Calu3 (cell line): ENCODE measurements around the gene GPC1. TPM values are rescaled to one million over a fixed set of nuclear protein-coding genes. Genes with fewer than 3 reads are reported as not detected.

Experiments used
- BruUV-seq: library from RNA; stranded (reverse); fragments of 400-500 nt; replicated peaks from 2 replicates; lab custom pipeline; 2021; lab: Mats Ljungman, UMichigan
- CTCF ChIA-PET: fragments of 300-600 bp; sonication (Branson Sonifier 250); formaldehyde crosslinking; loops from one replicate; lab custom pipeline; 2022; ENCODE audit warnings: antibody characterized with exemption; lab: Charles Lee
- DNase-seq: peaks from one replicate; pipeline ENCODE4 v3.0.0; 2022
- H3K27ac Mint-ChIP-seq: one replicate; pipeline ENCODE4 v1.8.0; 2022; ENCODE audit warnings: mixed read lengths; ENCODE audit not compliant: unreplicated experiment
- H3K27me3 Mint-ChIP-seq: one replicate; pipeline ENCODE4 v1.8.0; 2022; ENCODE audit warnings: mixed read lengths; ENCODE audit not compliant: unreplicated experiment
- H3K36me3 Mint-ChIP-seq: one replicate; pipeline ENCODE4 v1.8.0; 2022; ENCODE audit warnings: mild to moderate bottlenecking, moderate library complexity, mixed read lengths; ENCODE audit not compliant: insufficient read depth, unreplicated experiment
- H3K4me1 Mint-ChIP-seq: one replicate; pipeline ENCODE4 v1.8.0; 2022; ENCODE audit warnings: mild to moderate bottlenecking, low read depth, mixed read lengths; ENCODE audit not compliant: unreplicated experiment
- H3K4me3 Mint-ChIP-seq: one replicate; pipeline ENCODE4 v1.8.0; 2022; ENCODE audit warnings: mild to moderate bottlenecking, low read depth, moderate library complexity, mixed read lengths; ENCODE audit not compliant: unreplicated experiment
- H3K9me3 Mint-ChIP-seq: one replicate; pipeline ENCODE4 v1.8.0; 2022; ENCODE audit warnings: low read depth, mixed read lengths; ENCODE audit not compliant: unreplicated experiment
- intact Hi-C: fragments of 100-400 bp; cut with micrococcal nuclease; formaldehyde crosslinking; loops from one replicate; pipeline ENCODE4 v1.10.0; 2022; ENCODE audit not compliant: unreplicated experiment
- total RNA-seq: library from RNA; stranded (reverse); gene quantifications from 2 replicates; pipeline ENCODE4 v1.2.3, GENCODE V29; 2022
- TF ChIP-seq, protein P1 (sequence below): fragments of 200-600 bp; IDR thresholded peaks from one replicate; pipeline ENCODE4 v1.8.0; 2022; ENCODE audit warnings: antibody characterized with exemption; ENCODE audit not compliant: unreplicated experiment

Gene GPC1
- total RNA-seq, 1 experiment from 2014 or later, result 51.5 TPM

DNA sequence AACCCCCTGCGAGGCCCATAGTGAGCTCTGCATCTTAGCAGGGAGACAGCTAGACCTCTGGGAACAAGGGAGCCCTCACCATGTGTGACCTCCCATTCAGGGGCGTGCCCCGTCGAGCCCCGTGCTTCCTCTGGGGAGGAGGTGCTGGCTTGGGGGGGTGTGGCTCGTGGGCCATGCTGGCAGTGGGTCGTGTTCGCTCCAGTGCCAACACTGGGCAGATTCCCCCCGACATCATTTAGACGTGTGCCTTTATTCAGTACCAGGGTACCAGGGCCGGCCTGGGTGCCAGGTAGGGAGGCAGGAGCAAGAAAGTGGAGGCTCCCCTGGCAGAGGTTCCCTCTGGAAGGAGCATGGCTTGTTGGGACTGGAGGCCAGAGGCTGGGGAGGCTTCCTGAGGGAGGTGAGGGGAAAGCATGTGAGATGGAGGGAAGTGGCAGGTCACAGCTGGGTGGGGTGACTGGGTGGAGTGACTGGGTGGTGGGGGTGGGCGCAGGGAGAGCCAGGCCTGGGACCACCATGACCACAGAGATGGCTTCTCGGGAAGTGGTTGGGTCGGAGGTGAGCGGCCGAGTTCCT lies 15.2 kb downstream of the GPC1 start:
- H3K27me3 Mint-ChIP-seq, result peaks cover 17% of the 10 kb centered on the region
- intact Hi-C loops, result no loop called here
- DNase-seq, result no peak
- TF ChIP-seq, protein P1, sequence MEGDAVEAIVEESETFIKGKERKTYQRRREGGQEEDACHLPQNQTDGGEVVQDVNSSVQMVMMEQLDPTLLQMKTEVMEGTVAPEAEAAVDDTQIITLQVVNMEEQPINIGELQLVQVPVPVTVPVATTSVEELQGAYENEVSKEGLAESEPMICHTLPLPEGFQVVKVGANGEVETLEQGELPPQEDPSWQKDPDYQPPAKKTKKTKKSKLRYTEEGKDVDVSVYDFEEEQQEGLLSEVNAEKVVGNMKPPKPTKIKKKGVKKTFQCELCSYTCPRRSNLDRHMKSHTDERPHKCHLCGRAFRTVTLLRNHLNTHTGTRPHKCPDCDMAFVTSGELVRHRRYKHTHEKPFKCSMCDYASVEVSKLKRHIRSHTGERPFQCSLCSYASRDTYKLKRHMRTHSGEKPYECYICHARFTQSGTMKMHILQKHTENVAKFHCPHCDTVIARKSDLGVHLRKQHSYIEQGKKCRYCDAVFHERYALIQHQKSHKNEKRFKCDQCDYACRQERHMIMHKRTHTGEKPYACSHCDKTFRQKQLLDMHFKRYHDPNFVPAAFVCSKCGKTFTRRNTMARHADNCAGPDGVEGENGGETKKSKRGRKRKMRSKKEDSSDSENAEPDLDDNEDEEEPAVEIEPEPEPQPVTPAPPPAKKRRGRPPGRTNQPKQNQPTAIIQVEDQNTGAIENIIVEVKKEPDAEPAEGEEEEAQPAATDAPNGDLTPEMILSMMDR, result no peak
- H3K36me3 Mint-ChIP-seq, result peaks cover 28% of the 10 kb centered on the region
- no TSS peak for BruUV-seq
- H3K27ac Mint-ChIP-seq, result no peak overlapping the region
- peaks cover 23% of the 10 kb centered on the region for H3K4me1 Mint-ChIP-seq
- H3K4me3 Mint-ChIP-seq, result no peak overlapping the region
- H3K9me3 Mint-ChIP-seq, result no peaks in the 10 kb centered on the region
- CTCF ChIA-PET, result no interaction called here

DNA sequence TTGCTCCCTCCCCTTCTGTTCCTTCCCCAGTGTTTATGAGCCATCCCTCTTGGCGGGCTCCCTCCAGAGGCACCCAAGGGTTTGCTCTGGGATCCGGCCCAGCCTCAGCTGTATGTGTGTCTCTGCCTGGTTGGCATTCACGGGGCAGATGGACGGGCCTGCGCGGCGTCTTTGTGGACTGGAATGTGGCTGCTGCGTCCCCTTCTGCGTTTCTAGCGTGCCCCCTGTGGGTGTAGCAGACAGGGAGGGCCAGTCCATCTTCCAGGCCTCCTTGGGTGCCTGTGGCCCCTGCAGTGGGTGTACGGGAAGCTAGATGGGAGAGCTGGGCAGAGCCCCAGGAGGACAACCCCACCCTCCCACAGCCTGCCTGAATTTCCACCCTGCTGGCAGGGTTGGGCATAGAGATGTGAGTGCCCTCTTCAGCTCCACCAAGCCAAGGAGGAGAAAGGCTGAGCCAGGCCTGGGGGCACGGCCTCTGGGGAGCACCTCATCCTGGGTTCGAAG lies 15.7 kb downstream of the GPC1 start:
- peaks cover 23% of the 10 kb centered on the region for H3K4me1 Mint-ChIP-seq
- no peak overlapping the region for H3K27ac Mint-ChIP-seq
- DNase-seq, result no peak
- no peak overlapping the region for H3K4me3 Mint-ChIP-seq
- H3K27me3 Mint-ChIP-seq, result peaks cover 17% of the 10 kb centered on the region
- CTCF ChIA-PET, result no interaction called here
- H3K36me3 Mint-ChIP-seq, result peaks cover 28% of the 10 kb centered on the region
- TF ChIP-seq, protein P1, result no peak
- BruUV-seq, result no TSS peak
- intact Hi-C loops, result no loop called here
- H3K9me3 Mint-ChIP-seq, result no peaks in the 10 kb centered on the region

DNA sequence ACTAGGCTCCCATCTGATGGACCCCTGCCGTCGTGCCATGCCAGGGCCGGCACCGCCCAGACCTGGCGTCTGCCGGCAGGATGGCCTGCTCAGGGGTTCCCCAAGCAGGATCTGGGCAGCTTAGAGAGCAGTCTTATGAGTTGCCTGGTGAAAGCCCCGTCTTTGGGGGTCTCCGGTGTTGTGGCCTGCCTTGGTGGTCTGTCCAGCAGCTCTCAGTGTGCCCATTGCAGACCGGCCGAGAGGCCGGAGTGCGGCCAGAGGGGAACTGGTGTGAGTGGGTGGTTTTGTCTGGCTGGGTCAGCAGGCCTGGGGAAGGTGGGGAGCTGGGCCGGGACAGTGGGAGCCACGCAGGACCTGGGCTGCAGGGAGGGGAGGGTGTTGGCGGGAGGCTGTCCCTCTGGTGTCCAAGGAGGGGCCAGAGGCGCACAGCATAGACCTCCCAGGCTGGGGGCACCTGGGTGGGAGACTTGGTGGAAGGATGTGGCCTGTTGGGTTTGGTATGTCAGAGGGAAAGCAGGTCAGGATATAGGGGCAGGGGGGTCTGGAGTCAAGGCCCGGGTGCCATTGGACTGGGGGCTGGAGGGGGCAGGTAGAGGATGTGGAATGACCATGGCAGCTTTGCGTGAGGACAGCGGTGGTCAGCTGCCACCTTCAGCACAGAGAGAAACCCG lies 16.5 kb downstream of the GPC1 start:
- H3K4me3 Mint-ChIP-seq, result peak overlapping the region; percentile 66
- intact Hi-C loops, result no loop called here
- peaks cover 17% of the 10 kb centered on the region for H3K27me3 Mint-ChIP-seq
- CTCF ChIA-PET, result no interaction called here
- TF ChIP-seq, protein P1, result no peak
- DNase-seq, result no peak
- no TSS peak for BruUV-seq
- H3K9me3 Mint-ChIP-seq, result no peaks in the 10 kb centered on the region
- peaks cover 23% of the 10 kb centered on the region for H3K4me1 Mint-ChIP-seq
- H3K36me3 Mint-ChIP-seq, result peaks cover 33% of the 10 kb centered on the region
- peak overlapping the region; percentile 70 for H3K27ac Mint-ChIP-seq

DNA sequence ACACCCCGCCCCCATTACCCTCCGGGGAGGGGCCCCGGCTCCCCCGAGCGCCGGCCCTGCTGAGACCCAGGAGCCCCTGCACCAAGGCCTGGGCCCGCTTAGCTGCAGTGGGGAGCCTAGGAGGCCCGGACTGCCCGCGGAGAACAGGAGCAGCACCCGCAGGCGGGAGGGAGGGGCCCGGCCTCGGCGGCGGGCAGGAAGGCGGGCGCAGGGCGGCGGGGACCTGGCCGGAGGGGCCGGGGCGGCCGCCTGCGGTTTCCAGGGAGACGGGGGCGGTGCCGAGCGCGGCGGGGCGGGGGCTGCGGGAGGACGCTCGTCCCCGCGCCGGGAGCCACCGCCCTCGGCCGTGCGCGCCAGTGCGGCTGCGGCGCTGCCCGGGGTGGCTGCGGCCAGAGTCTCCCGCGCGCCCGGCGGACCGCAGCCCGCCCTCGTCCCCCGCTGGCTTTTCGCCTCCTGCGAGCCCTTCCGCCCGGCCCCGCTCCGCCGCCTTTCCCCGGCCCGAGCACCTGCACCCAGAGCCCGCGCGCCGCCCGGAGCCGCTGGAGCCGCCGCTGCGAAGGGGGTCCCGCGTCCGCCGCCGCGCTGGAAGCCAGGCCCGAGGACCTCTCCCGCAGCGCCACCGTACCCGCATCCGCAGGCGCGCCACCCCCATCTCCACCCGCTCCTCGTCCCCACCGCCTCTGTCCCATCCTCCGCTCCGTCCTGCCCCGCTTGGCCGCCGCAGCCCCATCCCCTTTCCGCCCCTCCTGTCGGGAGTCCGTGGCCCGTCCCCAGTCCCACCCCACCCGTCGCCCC lies 17.2 kb downstream of the GPC1 start:
- BruUV-seq, result no TSS peak
- peaks cover 17% of the 10 kb centered on the region for H3K27me3 Mint-ChIP-seq
- DNase-seq, result peak; percentile 87
- H3K4me3 Mint-ChIP-seq, result peak overlapping the region; percentile 66
- peaks cover 39% of the 10 kb centered on the region for H3K36me3 Mint-ChIP-seq
- TF ChIP-seq, protein P1, result no peak
- CTCF ChIA-PET, result no interaction called here
- no peaks in the 10 kb centered on the region for H3K9me3 Mint-ChIP-seq
- peaks cover 23% of the 10 kb centered on the region for H3K4me1 Mint-ChIP-seq
- peak overlapping the region; percentile 70 for H3K27ac Mint-ChIP-seq
- intact Hi-C loops, result no loop called here
